HG03558 (cell line): ENCODE measurements around the gene DLG3.

Source experiments
- ATAC-seq: cut with Tn5 transposase; IDR thresholded peaks from one replicate; pipeline ENCODE4 v1.9.1; 2021; ENCODE audit warnings: moderate number of reproducible peaks; ENCODE audit not compliant: unreplicated experiment; ENCODE audit errors: extremely low read depth

Gene DLG3

GRCh38 chrX:70476166-70476933 lies 31.7 kb downstream of the DLG3 start:
- ATAC-seq = no peak

GRCh38 chrX:70476934-70477733 lies 32.5 kb downstream of the DLG3 start:
- ATAC-seq = no peak

GRCh38 chrX:70477734-70478075 lies 33.1 kb downstream of the DLG3 start:
- ATAC-seq = no peak

GRCh38 chrX:70478526-70479245 lies 34.1 kb downstream of the DLG3 start:
- no peak for ATAC-seq

- no peak for ATAC-seq
These were observed 34.7 kb downstream of the DLG3 start for GRCh38 chrX:70479247-70479921.

GRCh38 chrX:70479922-70480659 lies 35.5 kb downstream of the DLG3 start:
- no peak for ATAC-seq

GRCh38 chrX:70480660-70481018 lies 36.0 kb downstream of the DLG3 start:
- no peak for ATAC-seq

- ATAC-seq = no peak
These were observed 37.0 kb downstream of the DLG3 start for GRCh38 chrX:70481471-70482270.

- no peak for ATAC-seq
These were observed 37.7 kb downstream of the DLG3 start for GRCh38 chrX:70482300-70482699.

- ATAC-seq = no peak
These were observed 40.8 kb downstream of the DLG3 start for GRCh38 chrX:70485466-70485865.

- ATAC-seq = no peak
These were observed 44.2 kb downstream of the DLG3 start for GRCh38 chrX:70488856-70489255.

- no peak for ATAC-seq
These were observed 49.8 kb downstream of the DLG3 start for GRCh38 chrX:70494441-70494840.

- no peak for ATAC-seq
These were observed 51.9 kb downstream of the DLG3 start for GRCh38 chrX:70496491-70496890.

GRCh38 chrX:70497026-70497425 lies 52.4 kb downstream of the DLG3 start:
- ATAC-seq = no peak

- no peak for ATAC-seq
These were observed 53.5 kb downstream of the DLG3 start for GRCh38 chrX:70498129-70498528.

- no peak for ATAC-seq
These were observed 56.2 kb downstream of the DLG3 start for GRCh38 chrX:70500826-70501225.

- no peak for ATAC-seq
These were observed 60.3 kb downstream of the DLG3 start for GRCh38 chrX:70504772-70505450.

GRCh38 chrX:70505451-70505841 lies 60.8 kb downstream of the DLG3 start:
- ATAC-seq = no peak
